MV-4-11 (cell line): ENCODE results near the gene TBC1D1.

Source experiments
- DNase-seq: peaks from one replicate; lab custom pipeline; 2025; lab: John Stamatoyannopoulos, UW

Gene TBC1D1

GRCh38 chr4:37885496-37885895 lies 5.4 kb upstream of the TBC1D1 start:
- peak; percentile 81 for DNase-seq

- no peak for DNase-seq
These were observed 759 bp upstream of the TBC1D1 start for GRCh38 chr4:37889849-37890800.

- peak; percentile 10 for DNase-seq
These were observed 626 bp downstream of the TBC1D1 start for GRCh38 chr4:37891260-37892159.

- peak; percentile 90 for DNase-seq
These were observed 1.8 kb downstream of the TBC1D1 start for GRCh38 chr4:37892641-37893040.

- DNase-seq: no peak
These were observed 2.3 kb downstream of the TBC1D1 start for GRCh38 chr4:37893164-37893563.

GRCh38 chr4:37895271-37895670 lies 4.4 kb downstream of the TBC1D1 start:
- no peak for DNase-seq

- no peak for DNase-seq
These were observed 5.4 kb downstream of the TBC1D1 start for GRCh38 chr4:37896206-37896860.

GRCh38 chr4:37902212-37902611 lies 11.3 kb downstream of the TBC1D1 start:
- DNase-seq: no peak

GRCh38 chr4:37902738-37903693 lies 12.1 kb downstream of the TBC1D1 start:
- DNase-seq: no peak

GRCh38 chr4:37903901-37904300 lies 13.0 kb downstream of the TBC1D1 start:
- DNase-seq: no peak

- DNase-seq: no peak
These were observed 13.9 kb downstream of the TBC1D1 start for GRCh38 chr4:37904824-37905223.

GRCh38 chr4:37905533-37906169 lies 14.8 kb downstream of the TBC1D1 start:
- no peak for DNase-seq

GRCh38 chr4:37908488-37909331 lies 17.8 kb downstream of the TBC1D1 start:
- no peak for DNase-seq

- no peak for DNase-seq
These were observed 18.6 kb downstream of the TBC1D1 start for GRCh38 chr4:37909332-37910090.

GRCh38 chr4:37910091-37910486 lies 19.2 kb downstream of the TBC1D1 start:
- no peak for DNase-seq

GRCh38 chr4:37914539-37914938 lies 23.7 kb downstream of the TBC1D1 start:
- no peak for DNase-seq

- DNase-seq: no peak
These were observed 26.5 kb downstream of the TBC1D1 start for GRCh38 chr4:37917388-37917787.

GRCh38 chr4:37918653-37919052 lies 27.8 kb downstream of the TBC1D1 start:
- DNase-seq: no peak

- peak; percentile 83 for DNase-seq
These were observed 31.4 kb downstream of the TBC1D1 start for GRCh38 chr4:37922328-37922727.
